ENCODE results near the gene MEX3D.

MEX3D gene

DNA sequence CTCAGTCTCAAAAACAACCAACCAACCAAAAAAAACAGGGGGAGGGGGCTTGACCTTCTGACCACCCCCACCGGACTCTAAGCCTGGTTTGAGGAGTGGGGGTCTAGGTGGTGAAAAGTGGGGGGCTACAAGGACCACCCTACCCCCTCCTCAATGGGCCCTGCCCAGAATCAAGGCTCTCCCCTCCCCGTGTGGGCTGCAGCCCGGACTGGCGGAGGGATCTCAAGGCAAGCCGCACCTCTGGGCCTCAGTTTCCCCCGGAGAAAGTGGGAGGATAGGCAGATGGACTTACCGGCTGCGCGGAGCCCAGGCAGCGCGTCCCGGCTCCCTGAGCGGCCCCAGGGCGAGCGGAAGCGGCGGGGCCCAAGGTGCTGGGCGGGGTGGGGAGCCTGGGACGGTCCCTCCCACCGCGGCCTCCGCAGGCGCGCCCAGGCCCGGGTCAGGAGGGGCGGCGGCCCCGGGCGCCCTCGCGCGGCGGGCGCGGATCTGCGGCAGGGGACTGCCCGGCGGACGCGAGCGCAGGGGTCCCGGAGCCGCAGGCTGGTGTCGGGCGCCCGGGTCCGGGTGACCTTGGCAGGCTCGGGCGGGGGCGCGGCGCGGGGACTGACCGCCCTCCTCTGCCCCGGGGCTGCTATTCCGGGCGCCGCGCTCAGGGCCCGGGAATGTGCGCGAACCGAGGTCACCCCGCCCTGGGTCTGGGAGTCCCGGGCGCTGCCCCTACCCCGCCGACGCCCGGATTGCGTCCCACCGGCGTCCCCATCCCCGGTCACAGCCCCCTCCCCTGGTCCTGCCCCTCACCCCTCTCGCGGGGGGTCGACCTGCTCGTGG is 55.2 kb downstream of the MEX3D start, which contains the start of gene ADAMTSL5 (continued):
- TF ChIP-seq, protein P1, sequence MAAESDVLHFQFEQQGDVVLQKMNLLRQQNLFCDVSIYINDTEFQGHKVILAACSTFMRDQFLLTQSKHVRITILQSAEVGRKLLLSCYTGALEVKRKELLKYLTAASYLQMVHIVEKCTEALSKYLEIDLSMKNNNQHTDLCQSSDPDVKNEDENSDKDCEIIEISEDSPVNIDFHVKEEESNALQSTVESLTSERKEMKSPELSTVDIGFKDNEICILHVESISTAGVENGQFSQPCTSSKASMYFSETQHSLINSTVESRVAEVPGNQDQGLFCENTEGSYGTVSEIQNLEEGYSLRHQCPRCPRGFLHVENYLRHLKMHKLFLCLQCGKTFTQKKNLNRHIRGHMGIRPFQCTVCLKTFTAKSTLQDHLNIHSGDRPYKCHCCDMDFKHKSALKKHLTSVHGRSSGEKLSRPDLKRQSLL (tag by site-specific recombination; IDR thresholded peaks at IDR 0.05) = no peak
- TF ChIP-seq ZNF366 (tag by site-specific recombination; conservative IDR thresholded peaks at IDR 0.05) (no peak), KLF10 (tag by site-specific recombination; IDR thresholded peaks at IDR 0.05) (no peak), ZNF121 (tag by site-specific recombination; IDR thresholded peaks at IDR 0.05) (0 out of 2 replicates have a peak, but pooled peaks have one; percentile 65), ZFP37 (tag by site-specific recombination; IDR thresholded peaks at IDR 0.05) (no peak), ZNF19 (tag by site-specific recombination; IDR thresholded peaks at IDR 0.05; ENCODE audit: low read depth) (no peak), ZNF48 (tag by site-specific recombination; IDR thresholded peaks at IDR 0.05) (no peak), ZNF239 (tag by site-specific recombination; IDR thresholded peaks at IDR 0.05) (no peak), ZNF785 (tag by site-specific recombination; IDR thresholded peaks at IDR 0.05) (no peak), ZBTB7A (tag by site-specific recombination; IDR thresholded peaks at IDR 0.05; ENCODE audit: low read depth) (peak; percentile 96), HOXA7 (CRISPR knock-in tag; IDR thresholded peaks at IDR 0.05; ENCODE audit: borderline replicate concordance) (no peak), ZNF155 (tag by site-specific recombination; IDR thresholded peaks at IDR 0.05) (no peak), SETDB1 (IDR thresholded peaks at IDR 0.05; ENCODE audit: insufficient read length, low read length) (no peak), ZNF416 (tag by site-specific recombination; IDR thresholded peaks at IDR 0.05) (no peak), ZFP69B (tag by site-specific recombination; IDR thresholded peaks at IDR 0.05) (no peak), IKZF3 (tag by site-specific recombination; IDR thresholded peaks at IDR 0.05) (peak; percentile 57), SALL2 (tag by site-specific recombination; IDR thresholded peaks at IDR 0.05; ENCODE audit: borderline replicate concordance) (no peak), ZNF529 (tag by site-specific recombination; IDR thresholded peaks at IDR 0.05; ENCODE audit: insufficient replicate concordance) (no peak), ZNF473 (tag by site-specific recombination; IDR thresholded peaks at IDR 0.05) (no peak), ZSCAN23 (tag by site-specific recombination; IDR thresholded peaks at IDR 0.05) (no peak), ZNF664 (tag by site-specific recombination; IDR thresholded peaks at IDR 0.05) (no peak)
- TF ChIP-seq, protein P2, sequence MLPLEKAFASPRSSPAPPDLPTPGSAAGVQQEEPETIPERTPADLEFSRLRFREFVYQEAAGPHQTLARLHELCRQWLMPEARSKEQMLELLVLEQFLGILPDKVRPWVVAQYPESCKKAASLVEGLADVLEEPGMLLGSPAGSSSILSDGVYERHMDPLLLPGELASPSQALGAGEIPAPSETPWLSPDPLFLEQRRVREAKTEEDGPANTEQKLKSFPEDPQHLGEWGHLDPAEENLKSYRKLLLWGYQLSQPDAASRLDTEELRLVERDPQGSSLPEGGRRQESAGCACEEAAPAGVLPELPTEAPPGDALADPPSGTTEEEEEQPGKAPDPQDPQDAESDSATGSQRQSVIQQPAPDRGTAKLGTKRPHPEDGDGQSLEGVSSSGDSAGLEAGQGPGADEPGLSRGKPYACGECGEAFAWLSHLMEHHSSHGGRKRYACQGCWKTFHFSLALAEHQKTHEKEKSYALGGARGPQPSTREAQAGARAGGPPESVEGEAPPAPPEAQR (tag by site-specific recombination; IDR thresholded peaks at IDR 0.05) = no peak
- TF ChIP-seq, protein P3, sequence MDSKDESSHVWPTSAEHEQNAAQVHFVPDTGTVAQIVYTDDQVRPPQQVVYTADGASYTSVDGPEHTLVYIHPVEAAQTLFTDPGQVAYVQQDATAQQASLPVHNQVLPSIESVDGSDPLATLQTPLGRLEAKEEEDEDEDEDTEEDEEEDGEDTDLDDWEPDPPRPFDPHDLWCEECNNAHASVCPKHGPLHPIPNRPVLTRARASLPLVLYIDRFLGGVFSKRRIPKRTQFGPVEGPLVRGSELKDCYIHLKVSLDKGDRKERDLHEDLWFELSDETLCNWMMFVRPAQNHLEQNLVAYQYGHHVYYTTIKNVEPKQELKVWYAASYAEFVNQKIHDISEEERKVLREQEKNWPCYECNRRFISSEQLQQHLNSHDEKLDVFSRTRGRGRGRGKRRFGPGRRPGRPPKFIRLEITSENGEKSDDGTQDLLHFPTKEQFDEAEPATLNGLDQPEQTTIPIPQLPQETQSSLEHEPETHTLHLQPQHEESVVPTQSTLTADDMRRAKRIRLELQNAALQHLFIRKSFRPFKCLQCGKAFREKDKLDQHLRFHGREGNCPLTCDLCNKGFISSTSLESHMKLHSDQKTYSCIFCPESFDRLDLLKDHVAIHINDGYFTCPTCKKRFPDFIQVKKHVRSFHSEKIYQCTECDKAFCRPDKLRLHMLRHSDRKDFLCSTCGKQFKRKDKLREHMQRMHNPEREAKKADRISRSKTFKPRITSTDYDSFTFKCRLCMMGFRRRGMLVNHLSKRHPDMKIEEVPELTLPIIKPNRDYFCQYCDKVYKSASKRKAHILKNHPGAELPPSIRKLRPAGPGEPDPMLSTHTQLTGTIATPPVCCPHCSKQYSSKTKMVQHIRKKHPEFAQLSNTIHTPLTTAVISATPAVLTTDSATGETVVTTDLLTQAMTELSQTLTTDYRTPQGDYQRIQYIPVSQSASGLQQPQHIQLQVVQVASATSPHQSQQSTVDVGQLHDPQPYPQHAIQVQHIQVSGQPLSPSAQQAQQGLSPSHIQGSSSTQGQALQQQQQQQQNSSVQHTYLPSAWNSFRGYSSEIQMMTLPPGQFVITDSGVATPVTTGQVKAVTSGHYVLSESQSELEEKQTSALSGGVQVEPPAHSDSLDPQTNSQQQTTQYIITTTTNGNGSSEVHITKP (tag by site-specific recombination; IDR thresholded peaks at IDR 0.05) = no peak
- TF ChIP-seq, protein P4, sequence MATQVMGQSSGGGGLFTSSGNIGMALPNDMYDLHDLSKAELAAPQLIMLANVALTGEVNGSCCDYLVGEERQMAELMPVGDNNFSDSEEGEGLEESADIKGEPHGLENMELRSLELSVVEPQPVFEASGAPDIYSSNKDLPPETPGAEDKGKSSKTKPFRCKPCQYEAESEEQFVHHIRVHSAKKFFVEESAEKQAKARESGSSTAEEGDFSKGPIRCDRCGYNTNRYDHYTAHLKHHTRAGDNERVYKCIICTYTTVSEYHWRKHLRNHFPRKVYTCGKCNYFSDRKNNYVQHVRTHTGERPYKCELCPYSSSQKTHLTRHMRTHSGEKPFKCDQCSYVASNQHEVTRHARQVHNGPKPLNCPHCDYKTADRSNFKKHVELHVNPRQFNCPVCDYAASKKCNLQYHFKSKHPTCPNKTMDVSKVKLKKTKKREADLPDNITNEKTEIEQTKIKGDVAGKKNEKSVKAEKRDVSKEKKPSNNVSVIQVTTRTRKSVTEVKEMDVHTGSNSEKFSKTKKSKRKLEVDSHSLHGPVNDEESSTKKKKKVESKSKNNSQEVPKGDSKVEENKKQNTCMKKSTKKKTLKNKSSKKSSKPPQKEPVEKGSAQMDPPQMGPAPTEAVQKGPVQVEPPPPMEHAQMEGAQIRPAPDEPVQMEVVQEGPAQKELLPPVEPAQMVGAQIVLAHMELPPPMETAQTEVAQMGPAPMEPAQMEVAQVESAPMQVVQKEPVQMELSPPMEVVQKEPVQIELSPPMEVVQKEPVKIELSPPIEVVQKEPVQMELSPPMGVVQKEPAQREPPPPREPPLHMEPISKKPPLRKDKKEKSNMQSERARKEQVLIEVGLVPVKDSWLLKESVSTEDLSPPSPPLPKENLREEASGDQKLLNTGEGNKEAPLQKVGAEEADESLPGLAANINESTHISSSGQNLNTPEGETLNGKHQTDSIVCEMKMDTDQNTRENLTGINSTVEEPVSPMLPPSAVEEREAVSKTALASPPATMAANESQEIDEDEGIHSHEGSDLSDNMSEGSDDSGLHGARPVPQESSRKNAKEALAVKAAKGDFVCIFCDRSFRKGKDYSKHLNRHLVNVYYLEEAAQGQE (tag by site-specific recombination; IDR thresholded peaks at IDR 0.05) = no peak
- TF ChIP-seq, protein P5, sequence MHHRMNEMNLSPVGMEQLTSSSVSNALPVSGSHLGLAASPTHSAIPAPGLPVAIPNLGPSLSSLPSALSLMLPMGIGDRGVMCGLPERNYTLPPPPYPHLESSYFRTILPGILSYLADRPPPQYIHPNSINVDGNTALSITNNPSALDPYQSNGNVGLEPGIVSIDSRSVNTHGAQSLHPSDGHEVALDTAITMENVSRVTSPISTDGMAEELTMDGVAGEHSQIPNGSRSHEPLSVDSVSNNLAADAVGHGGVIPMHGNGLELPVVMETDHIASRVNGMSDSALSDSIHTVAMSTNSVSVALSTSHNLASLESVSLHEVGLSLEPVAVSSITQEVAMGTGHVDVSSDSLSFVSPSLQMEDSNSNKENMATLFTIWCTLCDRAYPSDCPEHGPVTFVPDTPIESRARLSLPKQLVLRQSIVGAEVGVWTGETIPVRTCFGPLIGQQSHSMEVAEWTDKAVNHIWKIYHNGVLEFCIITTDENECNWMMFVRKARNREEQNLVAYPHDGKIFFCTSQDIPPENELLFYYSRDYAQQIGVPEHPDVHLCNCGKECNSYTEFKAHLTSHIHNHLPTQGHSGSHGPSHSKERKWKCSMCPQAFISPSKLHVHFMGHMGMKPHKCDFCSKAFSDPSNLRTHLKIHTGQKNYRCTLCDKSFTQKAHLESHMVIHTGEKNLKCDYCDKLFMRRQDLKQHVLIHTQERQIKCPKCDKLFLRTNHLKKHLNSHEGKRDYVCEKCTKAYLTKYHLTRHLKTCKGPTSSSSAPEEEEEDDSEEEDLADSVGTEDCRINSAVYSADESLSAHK (tag by site-specific recombination; IDR thresholded peaks at IDR 0.05) = no peak
- TF ChIP-seq, protein P6, sequence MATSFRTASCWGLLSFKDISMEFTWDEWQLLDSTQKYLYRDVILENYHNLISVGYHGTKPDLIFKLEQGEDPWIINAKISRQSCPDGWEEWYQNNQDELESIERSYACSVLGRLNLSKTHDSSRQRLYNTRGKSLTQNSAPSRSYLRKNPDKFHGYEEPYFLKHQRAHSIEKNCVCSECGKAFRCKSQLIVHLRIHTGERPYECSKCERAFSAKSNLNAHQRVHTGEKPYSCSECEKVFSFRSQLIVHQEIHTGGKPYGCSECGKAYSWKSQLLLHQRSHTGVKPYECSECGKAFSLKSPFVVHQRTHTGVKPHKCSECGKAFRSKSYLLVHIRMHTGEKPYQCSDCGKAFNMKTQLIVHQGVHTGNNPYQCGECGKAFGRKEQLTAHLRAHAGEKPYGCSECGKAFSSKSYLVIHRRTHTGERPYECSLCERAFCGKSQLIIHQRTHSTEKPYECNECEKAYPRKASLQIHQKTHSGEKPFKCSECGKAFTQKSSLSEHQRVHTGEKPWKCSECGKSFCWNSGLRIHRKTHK (tag by site-specific recombination; IDR thresholded peaks at IDR 0.05) = no peak
